Activated CD4-positive, alpha-beta memory T cell treated with anti-CD3 and anti-CD28 coated beads for 36 hours (primary cell): Measurements from ENCODE around the gene GPR152. TPM values are rescaled to one million over a fixed set of nuclear protein-coding genes. Genes with fewer than 3 reads are reported as not detected.

ENCODE experiments used
- CTCF ChIA-PET: fragments of 350-600 bp; sonication (Branson Sonifier 250); formaldehyde crosslinking; loops from one replicate; lab custom pipeline; 2021; ENCODE audit warnings: antibody characterized with exemption, inconsistent platforms; lab: Charles Lee
- POLR2A ChIA-PET: fragments of 350-600 bp; sonication (Branson Sonifier 250); formaldehyde crosslinking; loops from one replicate; lab custom pipeline; 2021; ENCODE audit warnings: antibody characterized with exemption; lab: Charles Lee
- DNase-seq: peaks from one replicate; pipeline ENCODE4 v3.0.0-alpha.2; 2020
- H3K27ac Mint-ChIP-seq: one replicate; pipeline ENCODE4 v1.8.0; 2021; ENCODE audit warnings: mixed read lengths
- H3K27me3 Mint-ChIP-seq: one replicate; pipeline ENCODE4 v1.8.0; 2021; ENCODE audit warnings: mixed read lengths
- H3K36me3 Mint-ChIP-seq: one replicate; pipeline ENCODE4 v1.8.0; 2021; ENCODE audit warnings: mixed read lengths
- H3K4me1 Mint-ChIP-seq: one replicate; pipeline ENCODE4 v1.8.0; 2021; ENCODE audit warnings: low read depth, mixed read lengths
- H3K4me3 Mint-ChIP-seq: one replicate; pipeline ENCODE4 v1.8.0; 2021; ENCODE audit warnings: mild to moderate bottlenecking, mixed read lengths
- H3K9me3 Mint-ChIP-seq: one replicate; pipeline ENCODE4 v1.8.0; 2021; ENCODE audit warnings: mixed read lengths
- intact Hi-C: fragments of 100-400 bp; cut with micrococcal nuclease; formaldehyde crosslinking; loops from one replicate; pipeline ENCODE4 v1.15.1; 2023
- total RNA-seq, 2 experiments: library from RNA; stranded (reverse); gene quantifications; one replicate each; pipeline ENCODE4 v1.2.3, GENCODE V29; 2021

Gene GPR152
- total RNA-seq, 2 experiments from 2014 or later, result not detected

- H3K4me1 Mint-ChIP-seq, result peaks cover 59% of the 10 kb centered on the region
- H3K27me3 Mint-ChIP-seq, result no peaks in the 10 kb centered on the region
- peak overlapping the region; percentile 95 for H3K27ac Mint-ChIP-seq
- H3K4me3 Mint-ChIP-seq, result peak overlapping the region; percentile 85
- no peaks in the 10 kb centered on the region for H3K9me3 Mint-ChIP-seq
- DNase-seq, result peak; percentile 90
- H3K36me3 Mint-ChIP-seq, result peaks cover 58% of the 10 kb centered on the region
- intact Hi-C loops, result loop anchor here (1.0 to 2.0 kb wide), 2 partner anchors 8 to 32 kb away; partner anchors contain the start of genes RPS6KB2 and TBC1D10C
- POLR2A ChIA-PET, result interaction anchor here (0.9 to 6.8 kb wide), 18 partner anchors 8 to 178 kb away, joined by 3 to 68 read pairs (median 6); partner anchors contain the start of genes AIP, CDK2AP2, PITPNM1 and PPP1CA
- CTCF ChIA-PET, result interaction anchor here (0.8 to 3.9 kb wide), 7 partner anchors 8 to 80 kb away, joined by 3 to 46 read pairs (median 5); partner anchors contain the start of genes PITPNM1, PPP1CA, RPS6KB2 and TBC1D10C
These were observed 16.0 kb downstream of the GPR152 start for GRCh38 chr11:67436459-67437081.

GRCh38 chr11:67435727-67436458, 16.6 kb downstream of the GPR152 start:
- CTCF ChIA-PET, result interaction anchor here (1.3 to 3.9 kb wide), 2 partner anchors 16 to 33 kb away, joined by 3 to 46 read pairs; partner anchors contain the start of genes PPP1CA and TBC1D10C
- H3K4me3 Mint-ChIP-seq, result peak overlapping the region; percentile 85
- DNase-seq, result no peak
- POLR2A ChIA-PET, result interaction anchor here (0.9 to 6.8 kb wide), 13 partner anchors 8 to 179 kb away, joined by 3 to 68 read pairs (median 8); partner anchors contain the start of genes AIP, CDK2AP2, PPP1CA and RPS6KB2
- peak overlapping the region; percentile 95 for H3K27ac Mint-ChIP-seq
- H3K36me3 Mint-ChIP-seq, result peaks cover 59% of the 10 kb centered on the region
- intact Hi-C loops, result loop anchor here (2.0 kb wide), 1 partner anchor 31 kb away; the partner anchor contains the start of gene TBC1D10C
- peaks cover 56% of the 10 kb centered on the region for H3K4me1 Mint-ChIP-seq
- H3K27me3 Mint-ChIP-seq, result no peaks in the 10 kb centered on the region
- no peaks in the 10 kb centered on the region for H3K9me3 Mint-ChIP-seq

GRCh38 chr11:67435031-67435726, 17.4 kb downstream of the GPR152 start:
- peak overlapping the region; percentile 95 for H3K27ac Mint-ChIP-seq
- ChIA-PET CTCF (no interaction called here), POLR2A (interaction anchor here (4.0 to 6.8 kb wide), 2 partner anchors 27 to 51 kb away, joined by 22 to 67 read pairs; partner anchors contain the start of gene AIP)
- peak overlapping the region; percentile 85 for H3K4me3 Mint-ChIP-seq
- H3K27me3 Mint-ChIP-seq, result no peaks in the 10 kb centered on the region
- DNase-seq, result peak; percentile 59
- H3K9me3 Mint-ChIP-seq, result no peaks in the 10 kb centered on the region
- H3K4me1 Mint-ChIP-seq, result peaks cover 53% of the 10 kb centered on the region
- intact Hi-C loops, result no loop called here
- peaks cover 61% of the 10 kb centered on the region for H3K36me3 Mint-ChIP-seq

- no peaks in the 10 kb centered on the region for H3K9me3 Mint-ChIP-seq
- peak; percentile 65 for DNase-seq
- peak overlapping the region; percentile 81 for H3K27ac Mint-ChIP-seq
- ChIA-PET CTCF (no interaction called here), POLR2A (interaction anchor here (1.0 to 6.8 kb wide), 3 partner anchors 34 to 52 kb away, joined by 3 to 67 read pairs (median 3); partner anchors contain the start of gene AIP)
- intact Hi-C loops, result loop anchor here (1.0 kb wide), 1 partner anchor 81 kb away; the partner anchor contains the start of gene POLD4
- peaks cover 56% of the 10 kb centered on the region for H3K36me3 Mint-ChIP-seq
- H3K4me1 Mint-ChIP-seq, result peaks cover 51% of the 10 kb centered on the region
- H3K27me3 Mint-ChIP-seq, result no peaks in the 10 kb centered on the region
- peak overlapping the region; percentile 49 for H3K4me3 Mint-ChIP-seq
These were observed 18.1 kb downstream of the GPR152 start for GRCh38 chr11:67434395-67434881.

- H3K27ac Mint-ChIP-seq, result peak overlapping the region; percentile 81
- intact Hi-C loops, result loop anchor here (1.0 kb wide), 1 partner anchor 80 kb away; the partner anchor contains the start of gene POLD4
- H3K4me3 Mint-ChIP-seq, result peak overlapping the region; percentile 49
- H3K27me3 Mint-ChIP-seq, result no peaks in the 10 kb centered on the region
- H3K4me1 Mint-ChIP-seq, result peaks cover 47% of the 10 kb centered on the region
- H3K9me3 Mint-ChIP-seq, result no peaks in the 10 kb centered on the region
- H3K36me3 Mint-ChIP-seq, result peaks cover 49% of the 10 kb centered on the region
- ChIA-PET CTCF (interaction anchor here (0.6 kb wide), 1 partner anchor 10 kb away, joined by 5 read pairs; no protein-coding TSS in a partner anchor), POLR2A (interaction anchor here (0.8 to 1.3 kb wide), 4 partner anchors 29 to 45 kb away, joined by 3 read pairs; no protein-coding TSS in a partner anchor)
- DNase-seq, result peak; percentile 54
These were observed 18.8 kb downstream of the GPR152 start for GRCh38 chr11:67433536-67434394.

GRCh38 chr11:67432655-67433349, 19.7 kb downstream of the GPR152 start:
- H3K36me3 Mint-ChIP-seq, result peaks cover 43% of the 10 kb centered on the region
- H3K4me1 Mint-ChIP-seq, result peaks cover 48% of the 10 kb centered on the region
- peak overlapping the region; percentile 81 for H3K27ac Mint-ChIP-seq
- no peak overlapping the region for H3K4me3 Mint-ChIP-seq
- CTCF ChIA-PET, result no interaction called here
- intact Hi-C loops, result no loop called here
- H3K27me3 Mint-ChIP-seq, result no peaks in the 10 kb centered on the region
- no peaks in the 10 kb centered on the region for H3K9me3 Mint-ChIP-seq
- DNase-seq, result no peak
- POLR2A ChIA-PET, result interaction anchor here (0.8 to 1.3 kb wide), 5 partner anchors 16 to 32 kb away, joined by 3 to 4 read pairs (median 3); no protein-coding TSS in a partner anchor

- DNase-seq, result no peak
- CTCF ChIA-PET, result no interaction called here
- no peaks in the 10 kb centered on the region for H3K27me3 Mint-ChIP-seq
- intact Hi-C loops, result no loop called here
- POLR2A ChIA-PET, result interaction anchor here (1.0 to 1.3 kb wide), 3 partner anchors 15 to 29 kb away, joined by 3 to 4 read pairs (median 3); no protein-coding TSS in a partner anchor
- no peaks in the 10 kb centered on the region for H3K9me3 Mint-ChIP-seq
- peaks cover 56% of the 10 kb centered on the region for H3K4me1 Mint-ChIP-seq
- peak overlapping the region; percentile 73 for H3K27ac Mint-ChIP-seq
- H3K36me3 Mint-ChIP-seq, result peaks cover 34% of the 10 kb centered on the region
- no peak overlapping the region for H3K4me3 Mint-ChIP-seq
These were observed 20.9 kb downstream of the GPR152 start for GRCh38 chr11:67431346-67432249.

- Mint-ChIP-seq H3K36me3 (peaks cover 19% of the 10 kb centered on the region), H3K4me3 (peak overlapping the region; percentile 91), H3K27ac (no peak overlapping the region), H3K4me1 (peaks cover 44% of the 10 kb centered on the region), H3K27me3 (no peaks in the 10 kb centered on the region), H3K9me3 (no peaks in the 10 kb centered on the region)
- ChIA-PET CTCF (interaction anchor here (1.1 kb wide), 1 partner anchor 78 kb away, joined by 3 read pairs; no protein-coding TSS in a partner anchor), POLR2A (interaction anchor here (0.9 to 3.2 kb wide), 5 partner anchors 8 to 39 kb away, joined by 3 to 24 read pairs (median 9); partner anchors contain the start of genes PPP1CA, PTPRCAP and TBC1D10C)
- DNase-seq, result no peak
- intact Hi-C loops, result loop anchor here (2.0 to 5.0 kb wide), 3 partner anchors 27 to 38 kb away; partner anchors contain the start of genes RAD9A and TMEM134
These were observed 22.8 kb downstream of the GPR152 start for GRCh38 chr11:67429722-67430121.
